ENCODE data around the gene ARFGEF3.

- TF ChIP-seq CTCF (IDR thresholded peaks at IDR 0.05; ENCODE audit: insufficient read depth, low read depth, low read length) (no peak), EZH2 (IDR thresholded peaks at IDR 0.05; ENCODE audit: insufficient read depth, low read length) (no peak)
Measured at GRCh38 chr6:138235205-138235604, 73.5 kb downstream of the ARFGEF3 start.

All from astrocyte (in vitro differentiated cells and primary cell).